H9 (cell line): ENCODE data around the gene PGPEP1. TPM values are rescaled to one million over a fixed set of nuclear protein-coding genes. Genes with fewer than 3 reads are reported as not detected.
A peak's percentile ranks its signal among the peaks of the same experiment; 100 is the strongest.
"Not testable (repeated sequence)": the region's sequence is repeated elsewhere in the genome, so short reads cannot be mapped to it uniquely, and the experiment has no call there.

Source experiments
- DNase-seq: peaks from one replicate; pipeline ENCODE4 v3.0.0-alpha.2; 2017
- H2AFZ ChIP-seq: one replicate; pipeline ENCODE4 v1.6.1; 2013; ENCODE audit warnings: mild to moderate bottlenecking, low read length, control low read depth, moderate library complexity
- H2AK5ac ChIP-seq: 2 replicates; pipeline ENCODE4 v1.6.1; 2013; ENCODE audit warnings: low read length, control low read depth, mixed read lengths; ENCODE audit not compliant: insufficient read length
- H2BK120ac ChIP-seq: one replicate; pipeline ENCODE4 v1.6.1; 2013; ENCODE audit warnings: low read depth, mild to moderate bottlenecking, low read length, control low read depth, inconsistent platforms; ENCODE audit not compliant: poor library complexity, severe bottlenecking
- H2BK12ac ChIP-seq: 2 replicates; pipeline ENCODE4 v1.6.1; 2013; ENCODE audit warnings: low read length, control low read depth, mixed read lengths, low read depth; ENCODE audit not compliant: insufficient read length
- H2BK15ac ChIP-seq: 2 replicates; pipeline ENCODE4 v1.6.1; 2013; ENCODE audit warnings: low read depth, low read length, control low read depth
- H2BK20ac ChIP-seq: one replicate; pipeline ENCODE4 v1.6.1; 2013; ENCODE audit warnings: low read depth, mild to moderate bottlenecking, low read length, control low read depth, inconsistent platforms; ENCODE audit not compliant: poor library complexity, severe bottlenecking
- H2BK5ac ChIP-seq: 2 replicates; pipeline ENCODE4 v1.6.1; 2013; ENCODE audit warnings: low read length, control low read depth, mixed read lengths; ENCODE audit not compliant: insufficient read length
- H3K14ac ChIP-seq: 2 replicates; pipeline ENCODE4 v1.6.1; 2013; ENCODE audit warnings: low read length, control low read depth; ENCODE audit not compliant: insufficient read depth
- H3K18ac ChIP-seq: 2 replicates; pipeline ENCODE4 v1.6.1; 2013; ENCODE audit warnings: low read depth, mild to moderate bottlenecking, mixed read lengths, low read length, control low read depth; ENCODE audit not compliant: insufficient read length
- H3K23ac ChIP-seq: 2 replicates; pipeline ENCODE4 v1.6.1; 2013; ENCODE audit warnings: low read length, control low read depth, mixed read lengths, low read depth; ENCODE audit not compliant: insufficient read length
- H3K23me2 ChIP-seq: 2 replicates; pipeline ENCODE4 v1.6.1; 2013; ENCODE audit warnings: low read depth, mild to moderate bottlenecking, mixed read lengths, low read length, control low read depth; ENCODE audit not compliant: insufficient read length, poor library complexity, severe bottlenecking
- H3K27ac ChIP-seq: 2 replicates; pipeline ENCODE4 v1.5.1; 2013; ENCODE audit warnings: low read length, control low read depth, mixed read lengths, low read depth; ENCODE audit not compliant: insufficient read length
- H3K27me3 ChIP-seq: 2 replicates; pipeline ENCODE4 v1.6.1; 2013; ENCODE audit warnings: low read length, control low read depth, inconsistent platforms; ENCODE audit not compliant: insufficient read depth
- H3K4ac ChIP-seq: 2 replicates; pipeline ENCODE4 v1.6.1; 2013; ENCODE audit warnings: low read depth, mild to moderate bottlenecking, control low read depth, inconsistent platforms, low read length, moderate library complexity
- H3K4me1 ChIP-seq: 2 replicates; pipeline ENCODE4 v1.6.1; 2013; ENCODE audit warnings: low read length, control low read depth, inconsistent platforms; ENCODE audit not compliant: insufficient read depth
- H3K4me2 ChIP-seq: 2 replicates; pipeline ENCODE4 v1.6.1; 2013; ENCODE audit warnings: low read length, control low read depth, mixed read lengths; ENCODE audit not compliant: insufficient read length, insufficient read depth
- H3K56ac ChIP-seq: 2 replicates; pipeline ENCODE4 v1.6.1; 2013; ENCODE audit warnings: low read depth, mild to moderate bottlenecking, mixed read lengths, low read length, control low read depth; ENCODE audit not compliant: insufficient read length
- H3K79me1 ChIP-seq: 2 replicates; pipeline ENCODE4 v1.6.1; 2013; ENCODE audit warnings: low read depth, mild to moderate bottlenecking, moderate library complexity, low read length, control low read depth, inconsistent platforms; ENCODE audit not compliant: insufficient read depth, poor library complexity, severe bottlenecking
- H3K79me2 ChIP-seq: 2 replicates; pipeline ENCODE4 v1.6.1; 2013; ENCODE audit warnings: low read length, control low read depth, inconsistent platforms; ENCODE audit not compliant: insufficient read depth
- H3K9ac ChIP-seq: 2 replicates; pipeline ENCODE4 v1.6.1; 2013; ENCODE audit warnings: low read length, control low read depth, mixed read lengths; ENCODE audit not compliant: insufficient read length; ENCODE audit errors: extremely low read depth
- H3K9me3 ChIP-seq: one replicate; pipeline ENCODE4 v1.6.1; 2013; ENCODE audit warnings: low read depth, low read length, inconsistent platforms; ENCODE audit not compliant: control insufficient read depth
- H3T11ph ChIP-seq: one replicate; pipeline ENCODE4 v1.6.1; 2013; ENCODE audit warnings: mild to moderate bottlenecking, low read length, control low read depth, inconsistent platforms
- H4K20me1 ChIP-seq: one replicate; pipeline ENCODE4 v1.6.1; 2013; ENCODE audit not compliant: control insufficient read depth, insufficient read length, insufficient read depth
- H4K5ac ChIP-seq: 2 replicates; pipeline ENCODE4 v1.6.1; 2013; ENCODE audit warnings: low read depth, mild to moderate bottlenecking, mixed read lengths, low read length, control low read depth; ENCODE audit not compliant: insufficient read length
- H4K8ac ChIP-seq: replicated peaks from 2 replicates; pipeline ENCODE4 v1.6.1; 2013; ENCODE audit warnings: low read length, control low read depth, mixed read lengths, low read depth; ENCODE audit not compliant: insufficient read length
- H4K91ac ChIP-seq: 2 replicates; pipeline ENCODE4 v1.6.1; 2013; ENCODE audit warnings: low read depth, mild to moderate bottlenecking, moderate library complexity, mixed read lengths, low read length, control low read depth; ENCODE audit not compliant: insufficient read length
- H3K27ac Mint-ChIP-seq, 3 experiments: 2 replicates in 2 of 3; 3 replicates in 1 of 3; pipeline ENCODE4 v1.8.0; 2020 to 2021; ENCODE audit warnings: mixed read lengths in 3 of 3, mild to moderate bottlenecking in 1 of 3, moderate library complexity in 1 of 3
- H3K27me3 Mint-ChIP-seq: 2 replicates; pipeline ENCODE4 v1.8.0; 2021; ENCODE audit warnings: low read depth, mild to moderate bottlenecking, moderate library complexity, mixed read lengths
- H3K36me3 Mint-ChIP-seq, 3 experiments: 2 replicates in 2 of 3; 3 replicates in 1 of 3; pipeline ENCODE4 v1.8.0; 2020 to 2021; ENCODE audit warnings: low read depth in 3 of 3, mixed read lengths in 3 of 3; ENCODE audit not compliant: insufficient read depth in 1 of 3
- H3K4me1 Mint-ChIP-seq, 2 experiments: 2 replicates each; pipeline ENCODE4 v1.8.0; 2020; ENCODE audit warnings: mixed read lengths in 2 of 2
- H3K4me3 Mint-ChIP-seq, 2 experiments: 2 replicates in 1 of 2; 3 replicates in 1 of 2; pipeline ENCODE4 v1.8.0; 2020 to 2021; ENCODE audit warnings: mild to moderate bottlenecking in 2 of 2, mixed read lengths in 2 of 2, moderate library complexity in 1 of 2
- H3K9me3 Mint-ChIP-seq, 2 experiments: 2 replicates in 1 of 2; 3 replicates in 1 of 2; pipeline ENCODE4 v1.8.0; 2020; ENCODE audit warnings: mild to moderate bottlenecking in 2 of 2, mixed read lengths in 2 of 2, moderate library complexity in 1 of 2
- CTCF ChIP-seq: fragments of 200-600 bp; sonication (generic); conservative IDR thresholded peaks from 3 replicates; pipeline ENCODE4 v1.8.0; 2021; ENCODE audit warnings: antibody characterized with exemption, mild to moderate bottlenecking
- WGBS: extraction: QIAGEN DNeasy Blood & Tissue Kit; methylation state at CpG from one replicate; pipeline ENCODE4 v1.1.7; 2013; ENCODE audit warnings: missing lambda C conversion rate, low lambda C conversion rate, mixed read lengths; ENCODE audit not compliant: insufficient read length; ENCODE audit errors: extremely low coverage; 5-methylcytosine and 5-hydroxymethylcytosine counted together
- total RNA-seq: library from RNA; stranded (reverse); gene quantifications from 2 replicates; pipeline ENCODE4 v1.2.1, GENCODE V29; 2021

PGPEP1 gene
- total RNA-seq, 1 experiment from 2014 or later, result 64.8 TPM

GRCh38 chr19:18363787-18364186, 23.4 kb downstream of the PGPEP1 start:
- peak overlapping the region; percentile 73 for H2BK120ac ChIP-seq
- H4K20me1 ChIP-seq, result no peaks in the 10 kb centered on the region
- no peak overlapping the region for H3K18ac ChIP-seq
- H3K4me1 ChIP-seq, result 0 out of 2 replicates have a peak, but pooled peaks cover 2% of the 10 kb centered on the region
- WGBS, result no CpG with 5 or more reads among the region's 6 CpGs
- H3K79me1 ChIP-seq, result no peaks in the 10 kb centered on the region
- no peaks in the 10 kb centered on the region; a peak in 1 of 5 replicates for H3K9me3 Mint-ChIP-seq
- peaks cover 5 to 70% (median 6%) of the 10 kb centered on the region in 3 experiments; a peak in 5 of 7 replicates for H3K36me3 Mint-ChIP-seq
- H2BK5ac ChIP-seq, result no peak overlapping the region
- peak overlapping the region; percentile 90 for H2BK20ac ChIP-seq
- no peaks in the 10 kb centered on the region for H3K23me2 ChIP-seq
- H3K27ac ChIP-seq, result no peak overlapping the region
- H4K5ac ChIP-seq, result no peak overlapping the region
- H3K4me1 Mint-ChIP-seq, result peaks cover 18 to 27% of the 10 kb centered on the region in 2 experiments
- no peak overlapping the region for H2BK12ac ChIP-seq
- no peak overlapping the region for H3K23ac ChIP-seq
- H3K14ac ChIP-seq, result no peak overlapping the region
- H4K91ac ChIP-seq, result no peak overlapping the region
- H3K9ac ChIP-seq, result no peak overlapping the region
- no peaks in the 10 kb centered on the region for H3K9me3 ChIP-seq
- H3K56ac ChIP-seq, result no peak overlapping the region
- H3K27me3 ChIP-seq, result no peaks in the 10 kb centered on the region
- no peak overlapping the region for H3K4me2 ChIP-seq
- DNase-seq, result no peak
- H2AFZ ChIP-seq, result no peak overlapping the region
- no peak overlapping the region for H3K4me3 Mint-ChIP-seq
- no peak overlapping the region; the same call in 1 of the 2 replicates for H3K4ac ChIP-seq
- no peak overlapping the region for H2AK5ac ChIP-seq
- no peaks in the 10 kb centered on the region for H3K27me3 Mint-ChIP-seq
- H4K8ac ChIP-seq, result no peak overlapping the region
- no peak overlapping the region for H2BK15ac ChIP-seq
- H3K79me2 ChIP-seq, result no peaks in the 10 kb centered on the region
- H3K27ac Mint-ChIP-seq, result peak overlapping the region; percentile 31 to 95 (median 92); a peak in 5 of 7 replicates
- no peak overlapping the region for H3T11ph ChIP-seq
- TF ChIP-seq CTCF, result no peak

GRCh38 chr19:18364277-18364825, 24.0 kb downstream of the PGPEP1 start:
- H3K23ac ChIP-seq, H2BK20ac ChIP-seq, H3K4me2 ChIP-seq, H2BK5ac ChIP-seq, H4K91ac ChIP-seq, H3K9ac ChIP-seq, H3K14ac ChIP-seq, H2AFZ ChIP-seq, H4K5ac ChIP-seq, H2BK120ac ChIP-seq, H3K23me2 ChIP-seq, H3K27ac ChIP-seq, H3K56ac ChIP-seq, H2BK12ac ChIP-seq, H3K4ac ChIP-seq, H3K27me3 ChIP-seq, H3K18ac ChIP-seq, H3K27me3 Mint-ChIP-seq, H4K8ac ChIP-seq, H3K79me2 ChIP-seq, H3K9me3 ChIP-seq, H3K4me3 Mint-ChIP-seq, H3K9me3 Mint-ChIP-seq, H4K20me1 ChIP-seq, H3K79me1 ChIP-seq, DNase-seq, H2AK5ac ChIP-seq, H2BK15ac ChIP-seq, H3T11ph ChIP-seq, H3K4me1 ChIP-seq: not testable (repeated sequence)
- no CpG with 5 or more reads among the region's 11 CpGs for WGBS
- peaks cover 23 to 32% of the 10 kb centered on the region in 2 experiments for H3K4me1 Mint-ChIP-seq
- H3K36me3 Mint-ChIP-seq, result peaks cover 1 to 65% (median 3%) of the 10 kb centered on the region in 3 experiments; a peak in 5 of 7 replicates
- peak overlapping the region; percentile 87 to 95 (median 92); a peak in 5 of 7 replicates for H3K27ac Mint-ChIP-seq
